Nephron progenitor cell (in vitro differentiated cells): Measurements from ENCODE around the gene JUP.

ENCODE experiments used
- DNase-seq: peaks from one replicate; pipeline ENCODE4 v3.0.0; 2021
- H3K27ac Mint-ChIP-seq: 2 replicates; pipeline ENCODE4 v1.8.0; 2021; ENCODE audit warnings: mild to moderate bottlenecking, moderate library complexity, mixed read lengths
- H3K27me3 Mint-ChIP-seq: 2 replicates; pipeline ENCODE4 v1.8.0; 2021; ENCODE audit warnings: mild to moderate bottlenecking, low read depth, mixed read lengths; ENCODE audit not compliant: poor library complexity
- H3K36me3 Mint-ChIP-seq: 2 replicates; pipeline ENCODE4 v1.8.0; 2021; ENCODE audit warnings: low read depth, mixed read lengths
- H3K4me1 Mint-ChIP-seq: 2 replicates; pipeline ENCODE4 v1.8.0; 2021; ENCODE audit warnings: mixed read lengths
- H3K4me3 Mint-ChIP-seq: 2 replicates; pipeline ENCODE4 v1.8.0; 2021; ENCODE audit warnings: mild to moderate bottlenecking, moderate library complexity, mixed read lengths
- H3K9me3 Mint-ChIP-seq: 2 replicates; pipeline ENCODE4 v1.8.0; 2021; ENCODE audit warnings: mild to moderate bottlenecking, moderate library complexity, mixed read lengths
- TF ChIP-seq, protein P1 (sequence below): fragments of 200-600 bp; sonication (generic); IDR thresholded peaks from 2 replicates; pipeline ENCODE4 v1.5.0; 2021; ENCODE audit warnings: antibody characterized with exemption

The JUP gene

DNA sequence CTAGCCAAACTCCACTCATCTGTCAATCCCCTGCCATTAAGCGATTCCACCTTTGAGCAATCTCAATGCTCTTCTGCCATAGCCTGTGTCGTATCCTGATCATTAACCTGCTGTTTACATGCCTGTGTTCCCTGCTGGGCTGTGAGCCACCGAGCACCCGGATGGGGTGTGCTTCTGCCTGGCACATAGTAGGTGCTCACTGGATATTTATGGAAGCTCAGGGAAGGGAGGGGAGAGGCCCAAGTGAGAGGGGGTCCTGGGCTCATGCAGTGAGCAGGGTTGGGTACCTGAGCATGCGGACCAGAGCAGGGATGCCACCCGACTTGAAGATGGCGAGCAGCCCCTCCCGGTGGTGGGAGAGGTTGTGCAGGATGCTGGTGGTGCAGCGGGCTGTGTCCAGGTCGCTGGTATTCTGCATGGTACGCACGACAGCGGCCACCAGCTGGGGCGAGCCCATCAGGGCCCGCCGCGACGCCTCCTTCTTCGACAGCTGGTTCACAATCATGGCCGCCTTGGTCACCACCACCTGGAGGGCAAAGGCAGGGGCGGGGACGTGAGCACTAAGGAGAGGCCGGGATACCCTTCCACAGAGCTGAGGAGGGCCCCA, 17.7 kb downstream of the JUP start:
- Mint-ChIP-seq H3K4me1 (peaks cover 20% of the 10 kb centered on the region), H3K27ac (peak overlapping the region; percentile 93), H3K9me3 (no peaks in the 10 kb centered on the region), H3K4me3 (no peak overlapping the region), H3K36me3 (peaks cover 61% of the 10 kb centered on the region), H3K27me3 (no peaks in the 10 kb centered on the region)
- TF ChIP-seq, protein P1, sequence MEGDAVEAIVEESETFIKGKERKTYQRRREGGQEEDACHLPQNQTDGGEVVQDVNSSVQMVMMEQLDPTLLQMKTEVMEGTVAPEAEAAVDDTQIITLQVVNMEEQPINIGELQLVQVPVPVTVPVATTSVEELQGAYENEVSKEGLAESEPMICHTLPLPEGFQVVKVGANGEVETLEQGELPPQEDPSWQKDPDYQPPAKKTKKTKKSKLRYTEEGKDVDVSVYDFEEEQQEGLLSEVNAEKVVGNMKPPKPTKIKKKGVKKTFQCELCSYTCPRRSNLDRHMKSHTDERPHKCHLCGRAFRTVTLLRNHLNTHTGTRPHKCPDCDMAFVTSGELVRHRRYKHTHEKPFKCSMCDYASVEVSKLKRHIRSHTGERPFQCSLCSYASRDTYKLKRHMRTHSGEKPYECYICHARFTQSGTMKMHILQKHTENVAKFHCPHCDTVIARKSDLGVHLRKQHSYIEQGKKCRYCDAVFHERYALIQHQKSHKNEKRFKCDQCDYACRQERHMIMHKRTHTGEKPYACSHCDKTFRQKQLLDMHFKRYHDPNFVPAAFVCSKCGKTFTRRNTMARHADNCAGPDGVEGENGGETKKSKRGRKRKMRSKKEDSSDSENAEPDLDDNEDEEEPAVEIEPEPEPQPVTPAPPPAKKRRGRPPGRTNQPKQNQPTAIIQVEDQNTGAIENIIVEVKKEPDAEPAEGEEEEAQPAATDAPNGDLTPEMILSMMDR = no peak
- no peak for DNase-seq

DNA sequence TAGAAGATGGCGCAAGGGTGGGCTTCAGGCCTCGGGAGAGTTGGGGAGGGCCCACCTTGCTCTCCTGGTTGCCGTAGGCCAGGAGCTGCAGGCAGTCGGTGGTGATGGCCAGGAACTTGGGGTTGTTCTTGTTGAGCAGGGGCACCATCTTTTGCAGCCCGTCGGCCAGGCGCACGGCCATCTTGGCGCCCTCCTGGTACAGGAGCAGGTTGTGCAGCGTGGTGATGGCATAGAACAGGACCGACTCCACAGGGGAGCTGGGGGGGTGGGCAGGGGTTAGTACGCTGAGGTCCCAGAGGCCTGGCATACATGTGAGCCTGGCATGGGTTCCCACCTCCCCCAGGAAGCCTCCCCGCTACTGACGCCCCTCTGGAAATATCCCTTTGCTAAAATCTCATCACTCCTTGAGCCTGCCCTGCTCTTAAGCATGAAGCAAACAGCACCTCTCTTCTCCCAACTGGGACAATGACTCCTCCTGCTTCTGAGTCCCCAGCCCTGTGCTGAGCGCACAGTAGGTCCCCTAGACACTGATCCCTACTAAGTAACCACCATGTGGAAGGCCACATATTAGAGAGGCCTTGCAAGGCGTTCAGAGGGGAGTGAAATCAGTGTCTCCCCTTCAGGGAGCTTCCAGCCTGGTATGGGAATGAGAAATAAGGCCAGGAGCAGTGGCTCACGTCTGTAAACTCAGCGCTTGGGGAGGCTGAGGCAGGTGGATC, 19.0 kb downstream of the JUP start:
- DNase-seq = no peak
- Mint-ChIP-seq H3K27me3 (no peaks in the 10 kb centered on the region), H3K4me1 (peaks cover 7% of the 10 kb centered on the region), H3K36me3 (peaks cover 74% of the 10 kb centered on the region), H3K9me3 (no peaks in the 10 kb centered on the region), H3K4me3 (no peak overlapping the region), H3K27ac (peak overlapping the region; percentile 66)
- TF ChIP-seq, protein P1 = no peak

DNA sequence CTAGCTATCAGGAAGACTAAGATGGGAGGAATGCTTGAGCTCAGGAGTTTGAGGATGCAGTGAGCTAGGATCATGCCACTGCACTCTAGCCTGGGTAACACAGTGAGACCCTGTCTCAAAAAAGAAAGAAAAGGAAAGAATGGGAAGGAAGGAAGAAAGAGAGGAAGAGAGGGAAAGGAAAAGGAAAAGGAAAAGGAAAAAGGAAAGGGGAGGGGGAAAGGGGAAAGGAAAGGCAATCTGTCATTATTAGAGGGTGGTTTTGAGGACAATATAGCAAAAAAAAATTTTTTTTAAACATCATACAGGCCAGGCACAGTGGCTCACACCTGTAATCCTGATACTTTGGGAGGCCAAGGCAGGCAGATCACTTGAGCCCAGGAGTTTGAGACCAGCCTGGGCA, 20.4 kb downstream of the JUP start:
- no peaks in the 10 kb centered on the region for H3K9me3 Mint-ChIP-seq
- no peak overlapping the region for H3K4me3 Mint-ChIP-seq
- H3K36me3 Mint-ChIP-seq = peaks cover 83% of the 10 kb centered on the region
- no peak for DNase-seq
- TF ChIP-seq, protein P1 = no peak
- H3K27ac Mint-ChIP-seq = no peak overlapping the region
- no peaks in the 10 kb centered on the region for H3K27me3 Mint-ChIP-seq
- H3K4me1 Mint-ChIP-seq = peaks cover 6% of the 10 kb centered on the region

DNA sequence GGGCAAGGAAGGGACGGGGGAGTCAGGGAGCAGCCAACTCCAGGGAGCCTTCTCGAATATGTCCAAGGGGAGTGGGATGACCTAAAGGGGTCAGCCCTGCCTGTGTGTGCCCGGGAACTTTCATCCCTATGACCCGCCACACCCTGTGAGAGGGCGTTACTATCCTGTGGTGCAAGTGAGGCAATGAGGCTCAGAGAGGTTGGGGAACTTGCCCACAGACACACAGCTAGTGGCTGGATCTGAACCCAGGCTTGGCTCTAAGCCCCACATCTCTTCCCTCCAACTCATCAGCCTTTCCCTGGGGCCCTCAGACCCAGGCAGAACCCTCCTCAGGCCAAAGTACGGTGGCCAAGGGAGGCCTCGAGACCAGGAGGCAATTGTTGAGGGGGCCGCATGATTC, 23.2 kb downstream of the JUP start:
- no peak overlapping the region for H3K27ac Mint-ChIP-seq
- no peaks in the 10 kb centered on the region for H3K9me3 Mint-ChIP-seq
- H3K36me3 Mint-ChIP-seq = peaks cover 82% of the 10 kb centered on the region
- TF ChIP-seq, protein P1 = no peak
- no peak for DNase-seq
- H3K27me3 Mint-ChIP-seq = no peaks in the 10 kb centered on the region
- H3K4me1 Mint-ChIP-seq = no peaks in the 10 kb centered on the region
- no peak overlapping the region for H3K4me3 Mint-ChIP-seq

DNA sequence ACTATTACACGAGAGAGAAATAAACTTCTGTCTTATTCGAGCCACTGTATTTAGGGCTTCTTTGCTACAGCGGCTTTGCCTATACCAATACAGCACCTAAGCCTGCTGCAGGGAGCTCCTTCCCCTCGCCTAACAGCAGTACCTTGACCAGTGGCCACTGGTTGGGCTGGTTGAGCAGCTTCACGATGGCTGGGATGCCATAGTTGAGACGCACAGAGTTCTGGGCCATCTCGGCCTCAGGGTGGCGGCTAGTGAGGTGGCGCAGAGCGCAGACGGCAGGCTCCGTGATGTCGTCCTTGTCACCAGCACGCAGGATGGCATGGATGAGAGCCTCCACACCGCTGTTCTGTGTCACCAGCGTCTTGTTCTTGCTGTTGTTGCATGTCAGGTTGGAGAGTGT, 23.7 kb downstream of the JUP start:
- no peak for DNase-seq
- H3K27me3 Mint-ChIP-seq = no peaks in the 10 kb centered on the region
- H3K9me3 Mint-ChIP-seq = no peaks in the 10 kb centered on the region
- H3K27ac Mint-ChIP-seq = no peak overlapping the region
- peaks cover 86% of the 10 kb centered on the region for H3K36me3 Mint-ChIP-seq
- no peaks in the 10 kb centered on the region for H3K4me1 Mint-ChIP-seq
- no peak overlapping the region for H3K4me3 Mint-ChIP-seq
- TF ChIP-seq, protein P1 = no peak

DNA sequence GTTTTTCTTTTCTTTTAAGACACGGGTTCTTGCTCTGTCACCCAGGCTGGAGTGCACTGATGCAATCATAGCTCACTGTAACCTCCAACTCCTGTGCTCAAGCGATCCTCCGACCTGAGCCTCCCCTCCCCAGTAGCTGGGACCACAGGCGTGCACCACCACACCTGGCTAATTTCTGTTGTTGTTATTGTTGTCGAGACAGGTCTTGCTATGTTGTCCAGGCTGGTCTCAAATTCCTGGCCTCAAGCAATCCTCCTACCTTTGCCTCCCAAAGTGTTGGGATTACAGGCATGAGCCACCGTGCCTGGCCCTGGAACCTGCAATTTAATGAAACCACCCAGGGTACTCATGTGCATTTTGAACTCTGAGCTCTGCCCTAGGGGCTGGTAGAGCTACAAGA, 24.1 kb downstream of the JUP start:
- DNase-seq = no peak
- Mint-ChIP-seq H3K4me1 (no peaks in the 10 kb centered on the region), H3K27ac (peak overlapping the region; percentile 49), H3K4me3 (no peak overlapping the region), H3K9me3 (no peaks in the 10 kb centered on the region), H3K27me3 (no peaks in the 10 kb centered on the region), H3K36me3 (peaks cover 85% of the 10 kb centered on the region)
- TF ChIP-seq, protein P1 = no peak
